ENCODE results near the gene CLSTN1.
"Not testable (repeated sequence)": the region's sequence is repeated elsewhere in the genome, so short reads cannot be mapped to it uniquely, and the experiment has no call there.

The CLSTN1 gene

GRCh38 chr1:9825093-9826074, 1.6 kb upstream of the CLSTN1 start:
- no peak for DNase-seq

- no peak for DNase-seq
Observed at GRCh38 chr1:9824702-9825089, 931 bp upstream of the CLSTN1 start.

- DNase-seq = no peak
Observed at GRCh38 chr1:9823693-9823942, 147 bp downstream of the CLSTN1 start.

- no peak for DNase-seq
Observed at GRCh38 chr1:9822897-9823692, 670 bp downstream of the CLSTN1 start.

- no peak for DNase-seq
Observed at GRCh38 chr1:9822490-9822889, 1.3 kb downstream of the CLSTN1 start.

GRCh38 chr1:9821710-9822109, 2.1 kb downstream of the CLSTN1 start:
- DNase-seq = no peak

- DNase-seq = no peak
Observed at GRCh38 chr1:9820521-9820920, 3.2 kb downstream of the CLSTN1 start.

GRCh38 chr1:9817734-9818133, 6.0 kb downstream of the CLSTN1 start:
- no peak for DNase-seq

- no peak for DNase-seq
Observed at GRCh38 chr1:9816199-9816598, 7.6 kb downstream of the CLSTN1 start.

GRCh38 chr1:9815150-9815549, 8.6 kb downstream of the CLSTN1 start:
- no peak for DNase-seq

- no peak for DNase-seq
Observed at GRCh38 chr1:9814619-9815018, 9.1 kb downstream of the CLSTN1 start.

GRCh38 chr1:9811239-9811966, 12.4 kb downstream of the CLSTN1 start:
- DNase-seq = no peak

GRCh38 chr1:9809100-9809510, 14.7 kb downstream of the CLSTN1 start:
- no peak for DNase-seq

- no peak for DNase-seq
Observed at GRCh38 chr1:9808459-9808858, 15.3 kb downstream of the CLSTN1 start.

GRCh38 chr1:9807541-9807940, 16.2 kb downstream of the CLSTN1 start:
- no peak for DNase-seq

- not testable (repeated sequence) for DNase-seq
Observed at GRCh38 chr1:9805972-9806371, 17.8 kb downstream of the CLSTN1 start.

GRCh38 chr1:9805006-9805508, 18.7 kb downstream of the CLSTN1 start:
- no peak for DNase-seq

GRCh38 chr1:9803003-9803918, 20.5 kb downstream of the CLSTN1 start:
- not testable (repeated sequence) for DNase-seq

GRCh38 chr1:9801909-9802308, 21.9 kb downstream of the CLSTN1 start:
- DNase-seq = no peak

- DNase-seq = no peak
Observed at GRCh38 chr1:9798236-9799130, 25.3 kb downstream of the CLSTN1 start.

GRCh38 chr1:9797049-9797448, 26.7 kb downstream of the CLSTN1 start:
- DNase-seq = no peak

Data from NCI-H2081 treated with DMSO at 0.1 percent for 48 hours (cell line).